Activated T-helper 1 cell treated with Interleukin-2 at 50 U/mL for 16 hours (primary cell): ENCODE measurements around the gene TMEM150A.
"Not testable (repeated sequence)": the region's sequence is repeated elsewhere in the genome, so short reads cannot be mapped to it uniquely, and the experiment has no call there.

Experiments
- DNase-seq: peaks from one replicate; pipeline ENCODE4 v3.0.0-alpha.2; 2020; ENCODE audit warnings: low read depth

Gene TMEM150A

DNA sequence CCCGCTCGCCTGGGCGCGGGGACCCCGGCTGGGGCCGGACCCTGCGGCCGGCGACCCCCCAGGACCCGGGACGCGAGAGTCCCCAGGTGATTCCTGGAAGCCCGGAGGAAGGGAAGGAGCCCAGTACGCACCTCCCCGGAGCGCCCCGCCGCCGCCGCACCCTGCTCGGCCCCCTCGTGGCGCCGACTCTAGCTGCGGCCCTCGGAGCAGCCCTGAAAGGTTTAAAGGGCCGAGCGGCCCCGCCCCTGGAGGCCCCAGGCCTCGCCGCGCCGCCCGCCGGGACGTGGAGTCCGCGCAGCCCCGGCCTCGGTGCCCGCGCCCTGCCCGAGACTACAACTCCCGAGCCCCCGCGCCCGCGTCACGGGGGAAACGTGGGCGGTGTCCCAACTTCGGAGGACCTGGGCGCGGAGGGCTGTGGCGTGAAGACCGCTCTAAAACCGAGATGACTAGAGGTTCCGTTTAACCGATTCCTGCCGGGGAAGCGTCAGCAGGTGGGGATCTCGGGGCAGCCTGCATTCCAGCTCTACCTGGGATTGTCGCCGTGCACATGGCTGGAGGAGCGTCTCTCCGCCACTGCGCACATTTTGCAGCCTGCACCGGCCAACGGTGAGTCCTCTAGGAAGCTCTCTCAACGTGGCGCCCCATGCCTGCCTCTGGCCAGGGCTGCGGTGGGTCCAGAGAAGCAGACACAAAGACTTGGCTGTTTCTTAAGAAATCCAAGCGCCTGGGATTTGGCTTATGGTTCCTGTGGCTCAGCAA is at the start of gene TMEM150A:
TSS of gene TMEM150A (minus strand) at position 223 of the 759 bp plus-strand sequence. CDS start 750 bp downstream, outside the sequence.
- peak; percentile 84 for DNase-seq

- no peak for DNase-seq
Observed at GRCh38 chr2:85652056-85652455, 49.6 kb upstream of the TMEM150A start.

GRCh38 chr2:85651097-85651496 is 48.6 kb upstream of the TMEM150A start:
- DNase-seq: no peak

GRCh38 chr2:85650456-85650855 is 48.0 kb upstream of the TMEM150A start:
- DNase-seq: no peak

GRCh38 chr2:85649201-85650190 is 47.0 kb upstream of the TMEM150A start:
- DNase-seq: no peak

- no peak for DNase-seq
Observed at GRCh38 chr2:85648619-85649018, 46.1 kb upstream of the TMEM150A start.

DNA sequence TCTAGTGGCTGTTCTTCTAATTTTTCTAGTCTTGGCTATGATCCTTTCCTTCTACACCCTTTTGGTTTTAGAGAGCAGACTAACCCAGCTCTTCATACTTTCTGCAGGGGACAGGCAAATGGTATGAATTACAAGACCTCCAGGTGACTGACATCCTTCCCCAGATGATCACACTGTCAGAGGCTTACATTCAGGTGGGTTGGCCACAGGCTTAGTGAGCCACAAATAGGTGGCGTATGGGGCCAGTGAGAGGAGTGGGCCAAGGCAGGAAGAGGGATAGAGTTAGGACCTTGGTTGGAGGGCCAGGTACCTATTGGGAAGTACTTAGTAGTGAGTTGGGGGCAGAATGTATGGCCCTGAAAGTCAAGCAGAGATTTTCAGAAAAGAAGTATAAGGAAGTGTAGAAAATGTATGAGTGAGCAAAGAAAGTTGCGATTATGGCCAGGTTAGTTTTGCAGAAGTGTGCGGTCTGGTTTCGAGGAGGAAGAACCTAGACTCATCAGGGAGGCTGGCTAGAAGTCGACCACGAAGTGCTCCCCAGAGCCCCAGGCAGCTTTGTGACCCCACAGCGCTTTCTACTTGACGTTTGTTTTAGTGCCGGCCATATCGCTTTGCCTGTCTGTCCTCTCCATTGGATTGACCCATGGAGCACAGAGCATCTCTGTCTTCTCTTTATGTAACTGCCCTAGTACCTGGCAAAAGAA is 45.5 kb upstream of the TMEM150A start:
- DNase-seq: no peak

DNA sequence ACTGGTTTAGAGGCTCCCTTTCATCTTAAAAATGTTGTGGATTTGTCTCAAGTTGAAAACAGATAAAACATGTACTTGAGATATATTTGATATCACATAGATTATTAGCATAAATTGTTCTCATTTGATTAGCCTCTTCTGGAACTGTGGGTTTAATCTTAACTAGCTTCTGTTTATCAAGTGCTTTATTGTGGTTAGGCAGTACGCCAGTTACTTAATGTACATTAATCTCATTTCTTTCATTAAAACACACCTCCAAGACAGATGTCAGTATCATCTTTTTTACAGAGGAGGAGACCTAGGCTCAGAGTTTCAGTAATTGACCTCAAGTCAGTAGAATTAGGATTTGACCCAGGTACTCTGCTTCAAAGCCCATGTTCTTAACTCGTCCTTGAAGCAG is 43.7 kb upstream of the TMEM150A start:
- DNase-seq: no peak

- DNase-seq: no peak
Observed at GRCh38 chr2:85644909-85645308, 42.4 kb upstream of the TMEM150A start.

DNA sequence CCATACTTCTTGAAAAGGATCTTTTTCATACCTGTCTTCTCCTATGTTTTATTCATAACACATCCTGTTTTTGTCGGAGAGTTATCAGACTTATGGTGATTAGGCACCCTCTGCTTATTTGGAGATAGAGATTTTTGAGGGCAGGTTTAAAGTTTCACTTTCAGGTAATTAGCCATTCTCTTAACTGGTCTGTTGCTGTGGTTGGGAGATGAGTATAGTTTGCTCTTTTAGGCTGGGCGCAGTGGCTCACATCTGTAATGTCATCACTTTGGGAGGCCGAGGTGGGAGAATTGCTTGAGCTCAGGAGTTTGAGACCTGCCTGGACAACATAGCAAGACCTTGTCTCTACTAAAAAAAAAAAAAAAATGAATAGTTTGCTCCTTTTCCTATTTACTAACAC is 40.2 kb upstream of the TMEM150A start:
- DNase-seq: no peak

- DNase-seq: no peak
Observed at GRCh38 chr2:85635636-85636035, 33.1 kb upstream of the TMEM150A start.

GRCh38 chr2:85635011-85635410 is 32.5 kb upstream of the TMEM150A start:
- DNase-seq: no peak

DNA sequence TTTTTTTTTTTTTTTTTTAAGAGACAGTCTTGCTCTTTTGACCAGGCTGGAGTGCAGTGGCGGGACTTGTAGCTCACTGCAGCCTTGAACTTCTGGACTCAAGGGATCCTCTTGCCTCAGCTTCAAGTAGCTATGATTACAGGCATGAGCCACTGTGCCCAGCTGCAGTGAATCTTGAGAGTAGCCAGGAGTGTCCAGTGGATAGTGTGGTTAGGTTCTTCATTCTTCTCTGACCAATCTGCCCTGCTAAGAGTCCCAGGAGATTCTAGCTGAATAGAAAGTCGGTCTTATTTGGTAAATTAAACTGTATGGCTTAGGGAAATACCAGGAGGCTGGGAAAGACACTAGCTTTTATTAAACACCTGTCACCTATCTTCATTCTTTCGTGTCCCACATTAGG is 28.8 kb upstream of the TMEM150A start:
- no peak for DNase-seq

DNA sequence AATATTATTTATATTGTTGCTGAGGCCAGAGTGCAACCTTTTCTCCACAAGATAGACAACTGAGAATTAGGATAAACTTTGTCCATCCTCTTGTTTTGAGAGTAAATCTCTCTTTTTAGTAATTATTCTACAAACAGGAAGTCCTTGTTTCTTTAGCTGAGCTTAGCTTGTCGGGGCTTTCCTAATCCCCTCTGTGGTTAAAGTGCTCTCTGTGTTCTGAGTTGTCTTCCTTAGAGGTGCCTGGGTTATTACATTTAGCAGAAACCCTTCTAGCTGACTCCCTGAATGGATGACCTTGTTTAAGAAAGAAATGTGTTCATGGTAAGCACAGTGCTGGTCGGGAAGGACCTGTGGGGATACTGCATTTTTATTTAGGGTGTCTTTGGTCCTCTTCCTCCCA is 26.2 kb upstream of the TMEM150A start:
- no peak for DNase-seq

DNA sequence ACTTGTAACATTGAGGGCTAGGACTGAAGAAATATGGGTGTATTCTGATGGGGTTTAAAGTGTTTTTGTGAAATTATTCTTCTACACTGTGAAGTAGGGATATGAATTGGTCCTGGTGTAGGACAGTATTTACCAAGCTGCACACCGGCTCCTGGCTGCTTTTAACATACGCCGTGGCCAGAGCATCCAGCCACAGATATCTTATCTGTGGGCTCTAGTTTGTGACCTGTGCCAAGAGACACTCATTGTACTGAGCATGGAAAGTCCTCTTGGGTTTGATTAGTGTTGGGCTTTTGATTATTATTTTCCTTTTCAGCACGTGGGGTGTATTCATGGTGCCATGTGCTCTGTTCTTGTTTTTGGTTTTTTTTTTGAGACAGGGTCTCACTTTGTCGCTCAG is 21.5 kb upstream of the TMEM150A start:
- no peak for DNase-seq

- DNase-seq: no peak
Observed at GRCh38 chr2:85621338-85621737, 18.8 kb upstream of the TMEM150A start.

DNA sequence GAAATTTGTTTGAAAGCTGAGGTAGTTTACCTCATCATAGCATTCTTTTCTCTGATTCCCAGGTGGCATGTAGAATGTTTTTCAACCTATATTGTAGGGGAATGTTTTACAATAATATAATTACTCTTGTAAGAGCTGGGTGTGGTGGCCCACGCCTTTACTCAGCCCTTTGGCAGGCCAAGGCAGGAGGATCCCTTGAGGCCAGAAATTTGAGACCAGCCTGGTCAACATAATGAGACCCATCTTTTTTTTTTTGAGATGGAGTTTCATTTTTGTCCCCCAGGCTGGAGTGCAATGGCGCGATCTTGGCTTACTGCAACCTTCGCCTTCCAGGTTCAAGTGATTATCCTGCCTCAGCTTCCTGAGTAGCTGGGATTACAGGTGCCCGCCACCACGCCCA is 17.1 kb upstream of the TMEM150A start:
- no peak for DNase-seq

- DNase-seq: not testable (repeated sequence)
Observed at GRCh38 chr2:85617723-85618122, 15.2 kb upstream of the TMEM150A start.

DNA sequence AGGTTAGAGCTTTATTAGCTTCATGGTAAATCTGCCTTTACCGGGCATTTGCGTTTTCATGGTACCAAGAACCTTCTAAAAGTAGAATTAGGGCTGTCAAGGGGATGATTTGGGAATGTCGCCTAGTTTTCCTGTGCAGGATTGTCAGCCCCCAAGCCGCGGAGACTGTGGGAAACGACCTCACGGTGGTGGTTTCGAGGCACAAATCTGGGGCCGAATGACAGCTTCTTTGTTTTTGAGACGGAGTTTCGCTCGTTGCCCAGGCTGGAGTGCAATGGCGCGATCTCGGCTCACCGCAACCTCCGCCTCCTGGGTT is 12.9 kb upstream of the TMEM150A start:
- no peak for DNase-seq

GRCh38 chr2:85614757-85615156 is 12.3 kb upstream of the TMEM150A start:
- DNase-seq: not testable (repeated sequence)

GRCh38 chr2:85613717-85614515 is 11.4 kb upstream of the TMEM150A start:
- DNase-seq: no peak
